NCI-H128 (cell line): ENCODE data around the gene SLC33A1.
A peak's percentile ranks its signal among the peaks of the same experiment; 100 is the strongest.
"Not testable (repeated sequence)": the region's sequence is repeated elsewhere in the genome, so short reads cannot be mapped to it uniquely, and the experiment has no call there.

ENCODE experiments used
- DNase-seq: peaks from one replicate; lab custom pipeline; 2025; ENCODE audit not compliant: unreplicated experiment; lab: John Stamatoyannopoulos, UW

The SLC33A1 gene

DNA sequence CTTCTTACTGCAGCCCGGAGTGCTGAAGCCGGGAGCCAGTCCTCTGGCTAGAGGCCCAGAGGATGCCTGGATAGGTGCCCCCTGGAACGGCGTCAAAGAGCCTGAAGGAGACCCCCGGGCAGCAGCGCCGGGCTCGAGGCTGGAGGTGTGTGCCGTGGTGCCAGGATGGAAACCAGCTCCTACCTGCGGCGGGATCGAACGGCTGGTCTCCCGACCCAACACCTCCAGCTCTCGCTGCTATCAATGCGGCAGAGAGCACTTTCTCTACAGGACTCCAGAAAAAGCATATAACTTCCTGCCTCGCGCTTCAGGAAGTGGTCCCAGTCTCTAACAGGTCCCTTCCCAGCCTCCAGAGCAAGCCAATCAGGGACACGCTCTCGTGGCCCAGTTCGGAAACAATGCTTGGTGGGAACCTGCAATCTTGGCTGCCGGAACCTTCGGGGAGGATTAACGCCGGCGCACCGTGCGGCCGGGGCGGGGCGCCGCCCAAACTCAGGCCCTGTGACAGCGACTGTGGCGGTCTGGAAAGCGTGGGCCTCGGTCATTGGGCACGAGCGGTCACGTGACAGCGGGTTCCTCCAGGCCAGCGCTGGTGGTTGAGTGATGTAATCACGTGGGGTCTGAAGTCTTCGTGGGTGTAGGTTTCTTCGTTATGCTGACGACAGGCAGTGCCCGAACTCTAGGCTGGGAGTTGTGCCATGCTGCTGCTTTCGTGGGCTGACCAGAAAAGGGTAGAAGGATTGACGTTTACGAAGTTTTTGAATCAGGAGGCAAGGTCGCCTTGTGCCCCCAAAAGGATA lies at the start of gene SLC33A1:
Gene SLC33A1, minus strand, starts transcription at position 287 of the 800 bp plus-strand sequence. CDS start 430 bp downstream, outside the sequence.
- DNase-seq: peak; percentile 98

DNA sequence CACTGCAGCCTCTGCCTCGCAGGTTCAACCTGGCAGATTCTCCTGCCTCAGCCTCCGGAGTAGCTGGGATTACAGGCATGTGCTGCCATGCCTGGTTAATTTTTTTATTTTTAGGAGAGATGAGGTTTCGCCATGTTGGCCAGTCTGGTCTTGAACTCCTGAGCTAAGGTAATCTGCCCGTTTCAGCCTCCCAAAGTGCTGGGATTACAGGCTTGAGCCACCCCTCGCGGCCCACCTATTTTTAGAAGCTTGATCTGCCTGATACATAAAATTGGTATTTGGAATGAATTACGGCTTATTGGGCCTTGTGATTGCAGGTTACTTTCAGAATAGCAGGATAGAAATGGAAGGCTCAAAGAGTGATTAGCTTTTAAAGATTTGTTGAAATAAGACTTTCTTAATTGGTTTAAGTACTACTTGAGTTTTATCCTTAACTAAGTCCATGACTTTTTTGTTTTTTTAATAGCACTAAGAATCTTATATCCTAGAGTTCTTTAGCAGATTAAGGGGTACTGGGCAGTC lies 41.2 kb upstream of the SLC33A1 start:
- no peak for DNase-seq

- DNase-seq: no peak
These were observed 37.1 kb upstream of the SLC33A1 start for GRCh38 chr3:155891321-155891720.

GRCh38 chr3:155890671-155891190 lies 36.5 kb upstream of the SLC33A1 start:
- no peak for DNase-seq

DNA sequence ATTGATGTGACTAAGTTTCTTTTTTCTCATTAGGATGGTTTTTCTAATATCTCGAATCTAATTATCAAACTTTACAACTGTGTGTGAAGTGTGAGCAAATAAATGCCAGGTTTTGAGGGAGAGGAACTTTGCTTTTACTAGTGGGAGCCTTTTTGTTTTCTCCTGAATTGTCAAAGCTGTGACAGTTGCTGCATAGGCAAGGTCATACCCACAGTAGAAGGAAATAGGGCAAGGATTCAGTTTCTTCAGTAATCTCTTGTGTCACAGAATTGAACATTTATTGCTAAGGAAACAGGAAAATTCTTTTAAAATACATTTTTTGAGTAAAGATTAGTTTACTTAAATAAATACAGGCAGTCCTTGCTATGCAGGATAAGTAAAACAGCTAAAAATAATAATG lies 35.7 kb upstream of the SLC33A1 start:
- no peak for DNase-seq

DNA sequence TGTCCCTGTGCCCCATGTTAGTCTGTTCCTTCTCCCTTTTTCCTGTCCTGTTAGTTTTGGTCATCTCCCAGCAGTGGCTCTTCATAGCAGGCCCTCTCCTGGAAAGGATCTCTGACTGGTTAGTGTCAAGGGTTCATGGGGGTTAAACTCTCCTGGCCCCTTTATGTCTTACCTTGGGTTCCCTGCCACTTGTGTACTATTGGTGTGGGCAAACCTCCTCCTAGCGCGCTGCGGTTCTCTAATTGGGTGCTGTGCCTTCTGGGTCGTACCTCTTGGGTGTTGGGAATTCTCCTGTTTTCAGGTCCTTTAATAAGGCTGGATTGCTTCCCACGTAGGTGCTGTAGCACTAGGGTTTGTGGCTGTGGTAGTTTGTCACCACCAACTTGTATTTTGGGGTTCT lies 35.0 kb upstream of the SLC33A1 start:
- DNase-seq: no peak

- no peak for DNase-seq
These were observed 32.7 kb upstream of the SLC33A1 start for GRCh38 chr3:155886915-155887314.

GRCh38 chr3:155886348-155886747 lies 32.1 kb upstream of the SLC33A1 start:
- DNase-seq: not testable (repeated sequence)

DNA sequence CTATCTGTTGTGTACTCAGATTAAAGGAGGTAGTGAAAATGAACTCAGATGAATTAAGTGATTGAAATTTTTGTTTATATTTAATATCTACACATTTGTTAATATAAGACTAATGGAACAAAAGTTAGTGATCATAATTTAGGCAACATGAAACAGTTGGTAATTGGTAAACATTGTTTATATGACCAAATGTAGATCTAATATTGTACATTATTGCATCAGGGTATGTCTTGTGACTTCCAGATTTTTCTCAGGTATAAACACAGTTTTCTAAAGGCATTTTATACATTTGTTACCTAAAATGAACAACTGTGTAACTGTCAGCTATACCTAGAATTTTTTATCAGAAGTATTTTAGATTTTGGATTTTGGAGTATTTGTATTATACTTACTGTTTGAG lies 31.1 kb upstream of the SLC33A1 start:
- DNase-seq: no peak

- DNase-seq: no peak
These were observed 30.1 kb upstream of the SLC33A1 start for GRCh38 chr3:155884292-155884691.

DNA sequence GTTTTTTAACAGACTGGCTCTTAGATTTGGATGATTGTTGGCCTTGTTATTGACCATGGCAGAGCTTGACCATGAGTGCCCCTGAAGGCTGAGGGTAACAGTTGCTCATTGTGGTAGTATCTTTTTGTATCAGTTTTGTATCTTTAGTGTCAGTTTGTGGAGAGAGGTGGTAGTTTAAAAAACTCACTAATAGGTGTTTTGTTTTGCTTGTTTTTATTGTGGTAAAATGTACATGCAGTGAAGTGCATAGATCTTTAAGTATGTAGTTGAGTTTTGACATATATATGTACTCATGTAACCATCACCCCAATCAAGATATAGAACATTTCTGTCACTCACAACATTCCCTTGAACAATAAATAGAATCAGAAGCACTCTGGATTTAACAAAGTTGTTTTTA lies 26.1 kb upstream of the SLC33A1 start:
- no peak for DNase-seq

DNA sequence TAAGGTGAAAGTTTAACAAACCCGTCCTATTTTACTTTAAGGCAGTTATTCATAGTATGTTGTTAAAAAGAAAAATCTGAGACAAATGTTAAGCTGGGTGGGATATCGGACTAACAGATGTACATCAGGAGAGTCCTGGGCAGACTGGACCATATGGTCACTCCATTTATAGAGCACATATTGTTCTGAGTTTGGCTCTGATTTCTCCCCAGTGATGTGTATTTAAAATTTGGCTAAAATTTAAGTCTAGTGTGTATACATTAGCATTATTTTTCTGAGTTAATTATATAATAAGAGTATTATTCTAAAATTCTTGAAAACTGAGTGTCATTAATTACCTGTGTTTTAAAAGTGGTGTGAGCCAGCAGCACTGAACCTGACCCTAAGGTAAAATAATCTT lies 22.3 kb upstream of the SLC33A1 start:
- DNase-seq: no peak

DNA sequence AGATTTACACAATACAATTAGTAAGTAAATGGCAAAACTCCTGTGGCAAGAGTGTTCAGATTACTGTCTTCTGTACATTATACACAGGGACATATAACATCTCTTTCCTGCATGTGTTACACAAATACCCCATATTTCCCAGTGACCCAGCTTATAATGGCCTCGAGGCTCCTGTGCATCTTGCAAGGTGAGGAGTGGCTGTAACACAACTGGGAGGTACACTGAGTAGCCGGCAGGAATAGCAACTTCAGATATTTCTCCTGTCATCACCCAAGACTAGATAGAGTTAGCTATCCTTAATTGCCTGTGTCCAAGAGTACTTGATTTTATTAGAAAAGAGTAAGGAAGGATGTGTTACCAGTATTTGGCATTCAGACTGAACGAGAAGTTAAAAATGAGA lies 21.8 kb upstream of the SLC33A1 start:
- no peak for DNase-seq

- no peak for DNase-seq
These were observed 18.8 kb upstream of the SLC33A1 start for GRCh38 chr3:155872904-155873646.

DNA sequence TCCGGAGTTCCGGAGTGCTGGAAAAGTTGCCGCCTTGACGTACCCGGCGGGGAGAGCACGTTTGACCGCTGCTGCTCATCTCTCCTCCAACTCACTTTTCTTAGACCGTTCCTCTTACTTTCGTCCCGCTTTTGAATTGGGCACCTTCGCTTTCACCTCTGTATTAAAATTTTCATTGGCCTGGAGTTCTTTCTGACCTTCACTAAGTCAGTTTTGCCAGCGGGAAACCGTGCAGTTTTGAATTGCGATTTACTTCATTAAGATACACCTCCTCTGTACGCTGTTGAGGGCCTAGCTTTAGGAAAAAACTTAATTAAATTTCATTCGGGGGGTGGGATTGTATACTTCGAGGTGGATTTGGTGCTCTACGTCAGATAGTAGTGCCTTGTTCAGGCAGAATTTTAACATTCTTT lies 17.5 kb upstream of the SLC33A1 start:
- DNase-seq: no peak

- DNase-seq: no peak
These were observed 16.9 kb upstream of the SLC33A1 start for GRCh38 chr3:155870945-155871745.

GRCh38 chr3:155870133-155870944 lies 16.1 kb upstream of the SLC33A1 start, which contains the start of gene GMPS:
TSS of gene GMPS (plus strand) at chr3:155870650. CDS start at chr3:155870871, 221 bp downstream.
- peak; percentile 90 for DNase-seq

DNA sequence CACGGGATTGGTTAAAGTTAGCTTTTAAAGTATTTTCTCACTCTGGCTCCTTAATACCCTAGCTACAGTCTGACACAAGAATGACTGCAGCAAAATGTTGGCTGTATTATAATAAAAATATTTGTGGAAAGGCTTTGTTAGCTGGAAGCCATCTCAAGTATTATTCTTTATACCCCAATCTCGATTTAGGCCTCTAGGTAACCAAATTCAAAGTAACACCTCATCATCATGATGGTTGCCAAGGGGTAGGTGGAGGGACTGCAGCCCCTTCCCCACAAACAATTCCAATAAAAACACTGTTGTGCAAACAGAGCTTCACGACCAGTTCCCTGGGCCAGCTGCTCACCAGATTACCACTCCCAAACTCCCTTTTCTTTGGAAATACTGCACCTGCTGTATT lies 15.5 kb upstream of the SLC33A1 start:
- no peak for DNase-seq

GRCh38 chr3:155863072-155863784 lies 9.0 kb upstream of the SLC33A1 start:
- no peak for DNase-seq
